Esophagus muscularis mucosa (tissue), 4 donors: ENCODE results near the gene C1orf105.

Experiments
- CTCF ChIP-seq, 3 experiments: fragments of 200-600 bp in 2 of 3; fragments of 450-650 bp in 1 of 3; sonication (generic) in 2 of 3; IDR thresholded peaks; one replicate each; pipeline ENCODE4 v1.5.1; 2017 to 2019; ENCODE audit warnings: antibody characterized with exemption in 3 of 3, mild to moderate bottlenecking in 2 of 3, moderate library complexity in 1 of 3
- EP300 ChIP-seq: sonication (generic); formaldehyde crosslinking; IDR thresholded peaks from one replicate; pipeline ENCODE4 v1.6.1; 2017; ENCODE audit warnings: antibody characterized with exemption
- POLR2AphosphoS5 ChIP-seq, 2 donors: sonication (generic); formaldehyde crosslinking; IDR thresholded peaks; one replicate each; pipeline ENCODE4 v1.6.1; 2017; ENCODE audit warnings: antibody characterized with exemption in 2 of 2

GRCh38 chr1:172397633-172398032 is 22.9 kb upstream of the C1orf105 start:
- no peak for TF ChIP-seq POLR2AphosphoS5 (IDR thresholded peaks at IDR 0.05)
- TF ChIP-seq EP300, result no peak
- no peak for TF ChIP-seq CTCF (IDR thresholded peaks at IDR 0.05)
